HG02763 (cell line): ENCODE measurements around the gene ARNT2.

Experiments used
- ATAC-seq: cut with Tn5 transposase; IDR thresholded peaks from one replicate; pipeline ENCODE4 v1.9.1; 2021; ENCODE audit warnings: mild to moderate bottlenecking, moderate library complexity; ENCODE audit not compliant: unreplicated experiment

The ARNT2 gene

DNA sequence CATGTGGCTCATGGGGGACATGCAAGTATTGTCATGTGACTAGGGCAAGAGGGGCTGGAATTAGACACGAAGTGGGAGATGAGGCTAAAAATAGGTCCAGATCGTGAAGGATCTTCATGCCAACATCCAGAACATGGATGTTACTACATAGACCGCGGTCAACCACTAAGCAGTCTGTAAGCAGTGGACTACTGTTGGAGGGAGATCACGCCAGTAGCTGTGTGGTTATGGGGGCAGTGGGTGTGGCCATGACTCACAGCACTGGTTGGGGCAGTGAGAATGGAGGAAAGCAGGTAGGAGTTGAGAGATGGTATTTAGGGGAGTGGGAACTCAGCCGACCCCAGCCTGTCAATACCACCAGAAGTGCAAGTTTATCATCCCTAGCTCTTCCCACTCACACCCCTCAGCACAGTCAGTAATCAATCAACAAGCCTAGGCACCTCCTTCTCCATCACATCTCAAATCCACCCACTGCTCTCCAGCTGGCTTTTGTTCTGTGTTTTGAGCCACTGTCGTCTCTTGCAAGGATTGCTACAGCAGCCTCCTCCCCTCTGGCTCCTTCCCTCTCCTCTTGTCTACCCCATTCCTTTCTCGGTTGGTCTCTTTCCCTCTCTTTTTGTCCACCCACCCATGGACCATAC, 183.8 kb downstream of the ARNT2 start:
- no peak for ATAC-seq

GRCh38 chr15:80588801-80589200, 184.6 kb downstream of the ARNT2 start:
- no peak for ATAC-seq

DNA sequence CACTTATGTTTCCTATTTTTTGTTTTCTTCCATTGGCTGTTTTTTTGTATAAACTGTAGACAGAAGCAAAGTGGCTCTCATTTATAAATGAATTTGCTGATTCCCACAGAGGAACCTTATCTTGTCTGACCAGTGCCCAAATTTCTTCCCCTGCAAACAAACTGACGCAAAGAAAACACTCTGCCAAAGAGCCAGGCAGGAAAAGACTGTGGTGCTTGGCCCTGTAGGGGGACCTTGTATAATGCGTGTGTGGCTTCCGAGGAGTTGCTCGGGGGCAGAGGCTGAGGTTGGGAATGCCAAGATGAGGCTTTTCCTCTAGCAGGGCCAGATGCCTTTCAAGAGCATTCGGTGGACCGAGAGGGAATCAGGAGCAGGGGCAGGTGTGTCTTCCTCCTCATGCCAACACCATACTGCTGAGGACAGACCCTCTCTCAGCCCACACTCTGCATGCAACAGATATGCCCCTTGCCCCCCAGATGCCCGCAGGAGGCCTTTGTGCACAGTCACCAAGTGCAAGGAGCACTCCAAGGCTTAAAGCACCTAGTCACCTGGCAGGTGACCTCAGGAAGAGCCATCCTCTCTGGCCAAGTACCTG, 186.7 kb downstream of the ARNT2 start:
- no peak for ATAC-seq

GRCh38 chr15:80591471-80591870, 187.3 kb downstream of the ARNT2 start:
- no peak for ATAC-seq

GRCh38 chr15:80591938-80592825, 188.0 kb downstream of the ARNT2 start:
- ATAC-seq: no peak

- ATAC-seq: no peak
Measured at GRCh38 chr15:80593486-80594030, 189.4 kb downstream of the ARNT2 start.

DNA sequence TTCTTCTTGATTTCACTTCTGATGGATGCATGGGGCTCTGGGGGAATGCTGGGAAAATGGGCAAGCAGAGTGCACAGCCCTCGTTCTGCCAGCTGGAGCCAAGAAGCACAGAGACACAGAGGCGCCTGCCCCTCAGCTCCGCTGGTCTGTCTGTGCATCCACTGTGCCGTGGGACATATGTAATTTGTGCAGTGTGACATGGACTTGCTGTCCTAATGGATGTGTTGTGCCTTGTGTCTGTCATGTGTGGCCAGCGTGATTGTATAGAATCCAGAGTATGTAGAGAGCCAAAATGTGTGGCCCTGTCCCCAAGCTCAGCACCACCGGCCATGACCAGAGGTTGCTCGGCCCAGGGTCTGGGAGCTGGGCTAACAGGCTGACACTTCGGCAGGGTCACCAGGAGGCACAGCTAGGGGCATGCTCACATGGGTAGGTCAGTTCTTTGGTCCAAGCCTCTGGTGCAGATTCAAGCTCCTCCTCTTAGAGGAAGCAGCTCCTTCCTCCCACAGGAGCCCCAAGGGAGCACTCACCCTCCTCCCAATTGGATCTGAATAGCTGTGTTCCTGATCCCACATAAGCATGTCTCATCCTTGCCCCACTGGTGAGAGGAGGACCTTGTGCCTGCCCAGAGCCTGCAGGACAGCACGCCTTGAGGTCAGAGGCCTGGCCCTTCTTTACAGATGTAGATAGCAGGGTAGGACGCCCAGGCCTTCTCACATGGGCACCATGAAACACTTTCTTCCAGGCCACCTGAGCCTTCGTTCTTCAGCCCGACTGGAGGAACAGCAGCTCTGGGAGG, 190.1 kb downstream of the ARNT2 start:
- ATAC-seq: no peak

GRCh38 chr15:80595396-80595795, 191.2 kb downstream of the ARNT2 start:
- ATAC-seq: no peak

GRCh38 chr15:80596521-80596976, 192.4 kb downstream of the ARNT2 start:
- no peak for ATAC-seq

DNA sequence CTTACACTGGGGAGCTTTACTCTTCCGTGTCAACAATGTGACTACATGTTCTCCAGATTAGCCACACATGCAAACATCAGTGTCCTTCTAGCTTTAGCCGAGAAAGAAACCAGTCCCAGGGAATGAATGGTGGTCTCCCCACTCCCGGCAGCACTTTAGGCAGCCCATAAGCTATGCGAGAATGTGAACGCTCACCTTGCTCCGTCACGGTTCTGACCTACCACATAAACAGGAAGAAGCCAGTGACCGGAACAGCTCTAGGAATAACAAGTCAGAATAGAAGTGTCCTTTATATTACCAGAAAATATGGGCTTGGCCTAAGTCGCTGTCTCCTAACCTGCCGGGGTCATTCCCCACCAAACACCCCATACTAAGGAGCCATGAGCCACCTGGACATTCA, 192.9 kb downstream of the ARNT2 start:
- ATAC-seq: no peak

DNA sequence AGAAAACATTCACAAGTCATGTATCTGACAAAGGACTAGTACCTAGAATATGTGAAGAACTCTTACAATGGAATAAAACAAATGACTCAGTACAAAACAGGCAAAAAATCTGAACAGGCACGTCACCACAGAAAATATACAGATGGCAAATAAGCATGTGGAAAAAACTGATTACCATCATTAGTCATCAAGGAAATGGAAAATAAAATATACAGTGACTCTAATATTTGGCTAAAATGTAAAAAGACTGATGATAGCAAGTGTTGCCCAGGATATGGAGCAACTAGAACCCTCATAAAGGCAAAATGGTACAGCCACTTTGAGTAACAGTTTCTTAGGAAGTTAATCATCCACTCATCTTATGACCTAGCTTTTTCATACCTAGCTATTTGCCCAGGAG, 195.2 kb downstream of the ARNT2 start:
- no peak for ATAC-seq

DNA sequence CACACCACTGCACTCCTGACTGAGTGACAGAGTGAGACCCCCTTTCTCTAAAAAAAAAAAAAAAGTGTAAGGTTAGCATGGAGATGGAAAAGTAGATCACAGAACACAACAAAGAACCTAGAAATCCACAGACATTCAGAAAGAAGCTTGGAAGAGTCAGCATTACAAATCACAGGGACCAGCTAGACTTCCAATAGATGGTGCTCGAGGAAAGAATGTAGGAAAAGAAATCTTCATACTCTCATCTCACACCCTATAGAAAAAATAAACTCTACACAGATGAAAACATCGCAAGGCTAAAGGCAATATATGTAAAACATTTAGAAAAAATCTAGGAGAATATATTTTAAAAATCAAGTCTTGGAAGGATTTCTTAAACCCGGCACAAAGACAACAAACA, 196.4 kb downstream of the ARNT2 start:
- no peak for ATAC-seq

DNA sequence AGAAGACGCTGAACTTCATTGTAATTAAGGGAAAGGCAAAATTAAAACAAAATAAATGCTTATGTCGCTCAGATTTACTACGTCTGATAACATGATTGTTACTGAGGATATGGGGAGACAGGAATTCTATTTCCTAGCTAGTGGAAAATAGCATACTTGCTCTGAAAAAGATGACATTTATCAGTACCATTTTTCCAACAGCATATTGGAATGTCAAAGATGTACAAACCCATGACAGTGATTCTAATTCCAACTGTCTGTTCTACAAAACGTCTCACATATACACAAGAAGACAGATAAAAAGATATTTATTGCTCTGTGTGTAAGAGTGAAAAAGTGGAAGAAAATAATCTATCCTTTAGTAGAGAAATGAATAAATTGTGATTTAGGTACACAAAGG, 197.1 kb downstream of the ARNT2 start:
- no peak for ATAC-seq

GRCh38 chr15:80604583-80605575, 200.7 kb downstream of the ARNT2 start:
- ATAC-seq: no peak

DNA sequence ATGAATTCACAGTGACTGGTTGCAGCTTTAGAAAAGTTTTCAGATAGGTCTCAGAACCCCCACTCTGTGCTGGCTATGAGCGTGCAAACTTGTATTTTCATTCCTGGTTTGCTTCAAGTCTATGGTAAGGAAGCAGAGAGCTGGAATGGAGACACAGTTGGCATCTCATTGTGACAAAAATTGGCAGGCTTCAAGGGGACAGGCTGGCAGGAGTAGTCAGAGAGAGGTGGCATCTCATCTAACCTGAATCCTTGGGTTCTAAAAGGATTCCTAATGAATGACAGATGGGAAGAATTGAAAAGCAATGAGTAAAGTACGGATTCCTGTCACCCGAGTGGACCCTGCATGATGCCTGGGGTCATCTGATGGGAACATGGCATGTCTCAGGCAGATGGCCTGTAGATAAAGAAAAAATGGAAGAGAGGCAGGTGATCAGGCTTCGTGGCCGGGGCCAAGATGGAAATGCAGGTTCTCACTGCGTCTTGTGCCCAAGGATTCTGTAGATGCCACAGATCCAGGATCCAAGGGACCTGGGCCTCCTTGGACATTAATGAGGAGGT, 201.5 kb downstream of the ARNT2 start:
- ATAC-seq: no peak

DNA sequence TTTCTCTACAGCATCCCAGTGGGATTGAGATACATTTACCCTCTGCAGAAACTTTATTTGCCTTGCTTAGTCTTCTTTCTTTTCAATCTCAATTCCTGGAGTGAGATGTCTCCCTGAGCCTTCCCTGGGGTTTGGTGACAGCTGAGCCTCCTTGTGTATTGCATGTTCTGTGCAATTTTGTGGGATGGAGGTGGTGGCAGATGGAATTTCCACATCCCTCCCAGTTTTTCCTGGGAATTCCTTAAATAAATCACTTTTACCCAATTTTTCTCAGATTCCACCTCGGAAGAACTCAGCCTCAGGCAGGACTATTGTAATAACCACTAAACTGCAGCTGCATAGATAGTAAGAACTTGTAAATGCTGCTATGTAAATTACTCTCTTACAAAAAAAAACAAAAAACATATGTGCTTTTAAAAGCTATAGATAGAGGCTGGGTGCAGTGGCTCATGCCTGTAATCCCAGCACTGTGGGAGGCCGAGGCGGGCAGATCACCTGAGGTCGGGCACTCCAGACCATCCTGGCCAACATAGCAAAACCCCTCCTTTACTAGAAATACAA, 202.4 kb downstream of the ARNT2 start:
- ATAC-seq: no peak

DNA sequence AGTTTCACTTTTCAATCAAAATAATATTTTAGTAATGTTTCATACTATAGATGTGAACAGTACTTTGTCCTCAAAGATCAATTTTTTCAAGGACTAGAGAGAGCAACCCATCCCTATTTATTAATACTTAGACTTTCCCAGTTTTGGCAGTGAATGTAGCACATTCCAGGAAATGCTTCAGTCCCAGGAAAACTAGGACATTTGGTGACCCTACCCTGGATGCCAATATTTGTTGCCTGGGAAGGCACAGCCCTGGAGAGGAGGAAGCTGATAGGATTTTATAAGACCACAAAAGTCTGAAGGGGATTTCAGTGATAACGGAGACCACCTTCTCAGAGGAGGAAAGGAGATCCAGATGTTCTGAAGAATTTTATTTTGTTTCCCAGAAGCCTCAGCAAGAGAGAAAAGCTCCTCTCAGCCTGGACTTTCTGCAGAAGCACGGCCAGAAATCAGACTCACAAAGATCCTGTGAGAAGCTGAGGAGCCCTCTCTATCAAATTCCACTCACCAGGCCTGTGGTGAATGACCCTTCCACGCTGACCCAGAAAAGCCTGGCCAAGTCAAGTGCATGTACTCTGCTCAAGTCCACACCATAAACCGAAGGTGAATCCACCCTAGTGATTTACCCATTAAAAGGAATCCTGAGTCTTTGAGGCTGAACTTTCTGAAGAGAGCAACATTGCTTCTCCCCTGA, 203.3 kb downstream of the ARNT2 start:
- no peak for ATAC-seq

- no peak for ATAC-seq
Measured at GRCh38 chr15:80608688-80609087, 204.5 kb downstream of the ARNT2 start.
